Effector memory CD8-positive, alpha-beta T cell (primary cell): ENCODE measurements around the gene IMMP1L.

Experiments used
- ATAC-seq: fragments of 150-1000 bp; cut with Tn5 transposase; replicated peaks from 2 replicates; pipeline ENCODE4 v1.10.0; 2021; ENCODE audit warnings: mild to moderate bottlenecking, moderate library complexity
- DNase-seq, 3 experiments: peaks; one replicate each; pipeline ENCODE4 v3.0.0; 2021
- H3K27ac Mint-ChIP-seq, 2 donors: one replicate each; pipeline ENCODE4 v1.8.0; 2022; ENCODE audit warnings: mild to moderate bottlenecking in 2 of 2, mixed read lengths in 2 of 2, moderate library complexity in 2 of 2
- H3K27me3 Mint-ChIP-seq, 2 donors: one replicate each; pipeline ENCODE4 v1.8.0; 2022; ENCODE audit warnings: mixed read lengths in 2 of 2
- H3K36me3 Mint-ChIP-seq: one replicate; pipeline ENCODE4 v1.8.0; 2022; ENCODE audit warnings: mild to moderate bottlenecking, moderate library complexity, mixed read lengths; ENCODE audit not compliant: insufficient read depth
- H3K4me1 Mint-ChIP-seq, 2 donors: one replicate each; pipeline ENCODE4 v1.8.0; 2022; ENCODE audit warnings: low read depth in 2 of 2, mixed read lengths in 2 of 2
- H3K4me3 Mint-ChIP-seq, 2 donors: one replicate each; pipeline ENCODE4 v1.8.0; 2022; ENCODE audit warnings: mild to moderate bottlenecking in 2 of 2, mixed read lengths in 2 of 2, moderate library complexity in 2 of 2
- H3K9me3 Mint-ChIP-seq, 2 donors: one replicate each; pipeline ENCODE4 v1.8.0; 2022; ENCODE audit warnings: mixed read lengths in 2 of 2

IMMP1L gene

GRCh38 chr11:31414338-31414737 lies 95.1 kb downstream of the IMMP1L start:
- DNase-seq (no peak), ATAC-seq (no peak)
- peaks cover 0 to 2% of the 10 kb centered on the region in 2 donors for H3K4me1 Mint-ChIP-seq
- no peak overlapping the region for H3K27ac Mint-ChIP-seq
- H3K4me3 Mint-ChIP-seq: no peak overlapping the region
- no peaks in the 10 kb centered on the region for H3K9me3 Mint-ChIP-seq
- no peaks in the 10 kb centered on the region for H3K27me3 Mint-ChIP-seq
- H3K36me3 Mint-ChIP-seq: no peaks in the 10 kb centered on the region

GRCh38 chr11:31412946-31413345 lies 96.5 kb downstream of the IMMP1L start:
- Mint-ChIP-seq H3K36me3 (no peaks in the 10 kb centered on the region), H3K4me1 (peaks cover 0 to 2% of the 10 kb centered on the region in 2 donors), H3K9me3 (no peaks in the 10 kb centered on the region), H3K27ac (no peak overlapping the region), H3K4me3 (no peak overlapping the region), H3K27me3 (no peaks in the 10 kb centered on the region)
- DNase-seq (no peak), ATAC-seq (no peak)

DNA sequence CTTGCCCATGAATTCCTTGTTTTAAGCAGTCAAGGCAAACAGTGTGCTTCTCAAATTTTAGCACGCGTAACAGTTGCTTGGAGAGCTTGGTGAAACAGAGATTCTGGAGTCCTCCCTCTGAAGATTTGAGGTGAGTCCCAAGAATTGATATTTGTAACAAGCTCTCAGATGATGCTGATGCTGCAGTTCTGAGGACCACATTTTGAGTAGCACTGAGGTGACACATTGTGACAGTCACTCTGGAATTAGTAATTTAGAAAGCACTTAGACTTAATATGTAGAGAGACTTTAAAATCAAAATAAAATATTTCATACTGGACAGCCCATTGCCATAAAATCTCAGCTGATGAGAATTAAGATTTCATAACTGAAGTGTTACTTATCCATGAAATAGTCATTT lies 101.2 kb downstream of the IMMP1L start:
- Mint-ChIP-seq H3K27ac (no peak overlapping the region), H3K9me3 (no peaks in the 10 kb centered on the region), H3K36me3 (no peaks in the 10 kb centered on the region), H3K27me3 (no peaks in the 10 kb centered on the region), H3K4me3 (no peak overlapping the region), H3K4me1 (peaks cover 0 to 5% of the 10 kb centered on the region in 2 donors)
- ATAC-seq: no peak
- no peak for DNase-seq

DNA sequence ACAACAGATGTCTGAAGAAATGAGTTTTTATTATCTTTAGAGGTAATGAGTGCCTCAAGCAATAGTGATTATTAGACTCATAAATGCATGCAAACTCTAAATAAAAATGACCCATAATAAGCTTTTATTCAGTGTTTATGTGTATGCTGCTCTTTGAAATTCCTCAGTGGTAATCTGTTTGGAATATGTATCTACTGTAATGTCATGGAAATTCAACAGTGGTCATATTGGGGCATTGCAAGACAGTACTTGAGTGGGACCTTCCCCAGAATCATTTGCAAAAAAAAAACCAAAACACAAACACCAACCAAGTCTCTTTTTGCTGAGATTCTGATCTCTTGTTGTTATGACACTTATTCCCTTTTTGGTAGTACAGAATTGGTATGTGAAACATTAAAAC lies 104.8 kb downstream of the IMMP1L start:
- Mint-ChIP-seq H3K36me3 (no peaks in the 10 kb centered on the region), H3K4me3 (no peak overlapping the region), H3K9me3 (no peaks in the 10 kb centered on the region), H3K27ac (no peak overlapping the region), H3K27me3 (no peaks in the 10 kb centered on the region), H3K4me1 (peaks cover 0 to 3% of the 10 kb centered on the region in 2 donors)
- DNase-seq: no peak
- no peak for ATAC-seq

GRCh38 chr11:31397239-31397834 lies 112.1 kb downstream of the IMMP1L start:
- no peak overlapping the region for H3K27ac Mint-ChIP-seq
- H3K36me3 Mint-ChIP-seq: no peaks in the 10 kb centered on the region
- no peak for DNase-seq
- no peaks in the 10 kb centered on the region for H3K27me3 Mint-ChIP-seq
- ATAC-seq: no peak
- no peaks in the 10 kb centered on the region for H3K4me1 Mint-ChIP-seq
- H3K4me3 Mint-ChIP-seq: no peak overlapping the region
- H3K9me3 Mint-ChIP-seq: no peaks in the 10 kb centered on the region

- Mint-ChIP-seq H3K4me3 (no peak overlapping the region), H3K9me3 (no peaks in the 10 kb centered on the region), H3K4me1 (peaks cover 12 to 13% of the 10 kb centered on the region in 2 donors), H3K27ac (no peak overlapping the region), H3K36me3 (peaks cover 4% of the 10 kb centered on the region), H3K27me3 (no peaks in the 10 kb centered on the region)
- ATAC-seq (no peak), DNase-seq (no peak)
Observed at GRCh38 chr11:31387379-31387778, 122.0 kb downstream of the IMMP1L start.

GRCh38 chr11:31383116-31383515 lies 126.3 kb downstream of the IMMP1L start:
- DNase-seq (no peak), ATAC-seq (no peak)
- H3K4me1 Mint-ChIP-seq: peaks cover 16 to 21% of the 10 kb centered on the region in 2 donors
- peaks cover 4% of the 10 kb centered on the region for H3K36me3 Mint-ChIP-seq
- no peaks in the 10 kb centered on the region for H3K9me3 Mint-ChIP-seq
- H3K27ac Mint-ChIP-seq: no peak overlapping the region
- no peak overlapping the region for H3K4me3 Mint-ChIP-seq
- no peaks in the 10 kb centered on the region for H3K27me3 Mint-ChIP-seq
